Glutamatergic neuron (in vitro differentiated cells): ENCODE measurements around the gene RRP1B. TPM values are rescaled to one million over a fixed set of nuclear protein-coding genes. Genes with fewer than 3 reads are reported as not detected.

ENCODE experiments used
- DNase-seq: peaks from one replicate; pipeline ENCODE4 v3.0.0; 2022
- H3K27ac Mint-ChIP-seq: one replicate; pipeline ENCODE4 v1.8.0; 2020; ENCODE audit warnings: mild to moderate bottlenecking, mixed read lengths, inconsistent platforms; ENCODE audit not compliant: unreplicated experiment
- H3K27me3 Mint-ChIP-seq: one replicate; pipeline ENCODE4 v1.8.0; 2020; ENCODE audit warnings: mild to moderate bottlenecking, moderate library complexity, mixed read lengths, inconsistent platforms; ENCODE audit not compliant: unreplicated experiment
- H3K36me3 Mint-ChIP-seq: one replicate; pipeline ENCODE4 v1.8.0; 2020; ENCODE audit warnings: mild to moderate bottlenecking, mixed read lengths, inconsistent platforms; ENCODE audit not compliant: unreplicated experiment
- H3K4me1 Mint-ChIP-seq: one replicate; pipeline ENCODE4 v1.8.0; 2020; ENCODE audit warnings: mild to moderate bottlenecking, low read depth, mixed read lengths, inconsistent platforms; ENCODE audit not compliant: unreplicated experiment
- H3K4me3 Mint-ChIP-seq: one replicate; pipeline ENCODE4 v1.8.0; 2020; ENCODE audit warnings: mild to moderate bottlenecking, mixed read lengths, inconsistent platforms; ENCODE audit not compliant: unreplicated experiment
- H3K9me3 Mint-ChIP-seq: one replicate; pipeline ENCODE4 v1.8.0; 2020; ENCODE audit warnings: mild to moderate bottlenecking, moderate library complexity, mixed read lengths, inconsistent platforms; ENCODE audit not compliant: unreplicated experiment
- CTCF ChIP-seq: fragments of 200-600 bp; sonication (generic); IDR thresholded peaks from one replicate; pipeline ENCODE4 v1.5.0; 2021; ENCODE audit not compliant: partially characterized antibody, unreplicated experiment
- total RNA-seq: library from RNA; stranded (reverse); fragmentation: NEBNext Ultra II Directional; extraction: Animal tissue kit (Norgen Biotek cat#: 25700); gene quantifications from one replicate; pipeline ENCODE4 v1.2.1, GENCODE V29; 2021; ENCODE audit not compliant: unreplicated experiment

RRP1B gene
- total RNA-seq, 1 donor from 2014 or later, result 41.2 TPM

- Mint-ChIP-seq H3K4me3 (peak overlapping the region; percentile 78), H3K36me3 (no peaks in the 10 kb centered on the region), H3K27me3 (peaks cover 12% of the 10 kb centered on the region), H3K9me3 (peaks cover 4% of the 10 kb centered on the region), H3K4me1 (peaks cover 6% of the 10 kb centered on the region), H3K27ac (no peak overlapping the region)
- no peak for TF ChIP-seq CTCF
- peak; percentile 11 for DNase-seq
Measured at GRCh38 chr21:43720539-43721166, 61.3 kb downstream of the RRP1B start.

- peaks cover 12% of the 10 kb centered on the region for H3K27me3 Mint-ChIP-seq
- H3K27ac Mint-ChIP-seq, result no peak overlapping the region
- no peaks in the 10 kb centered on the region for H3K36me3 Mint-ChIP-seq
- peaks cover 6% of the 10 kb centered on the region for H3K9me3 Mint-ChIP-seq
- no peak for TF ChIP-seq CTCF
- peaks cover 10% of the 10 kb centered on the region for H3K4me1 Mint-ChIP-seq
- H3K4me3 Mint-ChIP-seq, result peak overlapping the region; percentile 78
- no peak for DNase-seq
Measured at GRCh38 chr21:43721206-43721605, 61.8 kb downstream of the RRP1B start.

GRCh38 chr21:43721939-43722338, 62.6 kb downstream of the RRP1B start:
- H3K4me1 Mint-ChIP-seq, result peaks cover 14% of the 10 kb centered on the region
- no peak for DNase-seq
- no peak overlapping the region for H3K4me3 Mint-ChIP-seq
- no peak for TF ChIP-seq CTCF
- peaks cover 15% of the 10 kb centered on the region for H3K27me3 Mint-ChIP-seq
- H3K9me3 Mint-ChIP-seq, result peaks cover 7% of the 10 kb centered on the region
- no peak overlapping the region for H3K27ac Mint-ChIP-seq
- no peaks in the 10 kb centered on the region for H3K36me3 Mint-ChIP-seq

GRCh38 chr21:43723648-43724047, 64.3 kb downstream of the RRP1B start:
- TF ChIP-seq CTCF, result no peak
- Mint-ChIP-seq H3K27me3 (peaks cover 15% of the 10 kb centered on the region), H3K4me1 (peaks cover 21% of the 10 kb centered on the region), H3K27ac (no peak overlapping the region), H3K36me3 (no peaks in the 10 kb centered on the region), H3K9me3 (peaks cover 7% of the 10 kb centered on the region), H3K4me3 (no peak overlapping the region)
- no peak for DNase-seq

GRCh38 chr21:43726686-43727518, 67.5 kb downstream of the RRP1B start:
- no peaks in the 10 kb centered on the region for H3K36me3 Mint-ChIP-seq
- H3K4me3 Mint-ChIP-seq, result peak overlapping the region; percentile 89
- H3K9me3 Mint-ChIP-seq, result peaks cover 13% of the 10 kb centered on the region
- TF ChIP-seq CTCF, result no peak
- DNase-seq, result no peak
- H3K4me1 Mint-ChIP-seq, result peaks cover 22% of the 10 kb centered on the region
- H3K27me3 Mint-ChIP-seq, result peaks cover 18% of the 10 kb centered on the region
- peak overlapping the region; percentile 95 for H3K27ac Mint-ChIP-seq
